ENCODE measurements around the gene RNPEPL1.

- no peak for TF ChIP-seq GATA2 (IDR thresholded peaks at IDR 0.05; ENCODE audit: low read depth, low read length)
- no peak for TF ChIP-seq GATA3 (IDR thresholded peaks at IDR 0.05; ENCODE audit: low read depth, low read length)
These were observed 22.9 kb downstream of the RNPEPL1 start for GRCh38 chr2:240591226-240591625.

All from SH-SY5Y (cell line).